ENCODE measurements around the gene IL18R1. TPM values are rescaled to one million over a fixed set of nuclear protein-coding genes. Genes with fewer than 3 reads are reported as not detected.

Gene IL18R1
- total RNA-seq, 4 donors from 2014 or later, result 1.6 to 3.6 (median 2.6) TPM

DNA sequence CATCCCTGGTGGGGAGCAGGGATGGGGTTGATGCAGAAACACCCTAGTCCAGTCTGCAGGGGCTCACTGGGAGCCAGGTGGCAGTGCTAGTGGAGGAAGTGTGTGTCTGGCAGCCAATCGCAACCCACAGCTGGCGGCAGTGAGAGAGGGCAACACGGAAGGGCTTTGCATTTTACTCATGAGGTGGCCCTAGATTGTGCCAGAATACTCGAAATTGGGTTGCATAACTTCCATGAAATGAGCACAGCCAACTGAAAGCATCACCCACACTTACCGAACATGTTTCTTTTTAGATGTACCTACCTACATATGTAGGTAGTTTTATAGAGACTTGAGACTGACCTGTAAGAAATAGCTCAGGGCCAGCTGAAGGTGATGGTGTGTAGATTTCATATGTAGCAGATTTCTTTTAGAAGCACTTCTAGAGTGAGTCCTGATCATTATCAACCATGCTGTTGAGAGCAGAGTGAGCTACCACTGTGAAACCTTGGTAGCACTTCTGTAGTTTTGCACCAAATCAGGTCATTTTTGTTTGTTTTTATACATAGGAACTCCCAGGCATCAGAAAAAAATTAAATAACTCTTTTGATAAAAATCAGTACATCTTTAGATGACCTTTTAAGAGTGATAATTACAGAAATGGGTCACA lies 13.0 kb downstream of the IL18R1 start:
- intact Hi-C loops (cut with DNase I; ENCODE audit: low total_unique reads), result no loop called here
- 87 to 89% methylated on average over 5 of the region's 5 CpGs for WGBS, 2 donors
- TF ChIP-seq POLR2A (IDR thresholded peaks at IDR 0.05), result no peak
- TF ChIP-seq, protein P1, sequence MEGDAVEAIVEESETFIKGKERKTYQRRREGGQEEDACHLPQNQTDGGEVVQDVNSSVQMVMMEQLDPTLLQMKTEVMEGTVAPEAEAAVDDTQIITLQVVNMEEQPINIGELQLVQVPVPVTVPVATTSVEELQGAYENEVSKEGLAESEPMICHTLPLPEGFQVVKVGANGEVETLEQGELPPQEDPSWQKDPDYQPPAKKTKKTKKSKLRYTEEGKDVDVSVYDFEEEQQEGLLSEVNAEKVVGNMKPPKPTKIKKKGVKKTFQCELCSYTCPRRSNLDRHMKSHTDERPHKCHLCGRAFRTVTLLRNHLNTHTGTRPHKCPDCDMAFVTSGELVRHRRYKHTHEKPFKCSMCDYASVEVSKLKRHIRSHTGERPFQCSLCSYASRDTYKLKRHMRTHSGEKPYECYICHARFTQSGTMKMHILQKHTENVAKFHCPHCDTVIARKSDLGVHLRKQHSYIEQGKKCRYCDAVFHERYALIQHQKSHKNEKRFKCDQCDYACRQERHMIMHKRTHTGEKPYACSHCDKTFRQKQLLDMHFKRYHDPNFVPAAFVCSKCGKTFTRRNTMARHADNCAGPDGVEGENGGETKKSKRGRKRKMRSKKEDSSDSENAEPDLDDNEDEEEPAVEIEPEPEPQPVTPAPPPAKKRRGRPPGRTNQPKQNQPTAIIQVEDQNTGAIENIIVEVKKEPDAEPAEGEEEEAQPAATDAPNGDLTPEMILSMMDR (IDR thresholded peaks at IDR 0.05), result no peak
- H3K4me3 ChIP-seq (ENCODE audit: low read depth, poor library complexity, severe bottlenecking), result no peak overlapping the region
- no peak for DNase-seq (ENCODE audit: low spot score in 2 of 2)

DNA sequence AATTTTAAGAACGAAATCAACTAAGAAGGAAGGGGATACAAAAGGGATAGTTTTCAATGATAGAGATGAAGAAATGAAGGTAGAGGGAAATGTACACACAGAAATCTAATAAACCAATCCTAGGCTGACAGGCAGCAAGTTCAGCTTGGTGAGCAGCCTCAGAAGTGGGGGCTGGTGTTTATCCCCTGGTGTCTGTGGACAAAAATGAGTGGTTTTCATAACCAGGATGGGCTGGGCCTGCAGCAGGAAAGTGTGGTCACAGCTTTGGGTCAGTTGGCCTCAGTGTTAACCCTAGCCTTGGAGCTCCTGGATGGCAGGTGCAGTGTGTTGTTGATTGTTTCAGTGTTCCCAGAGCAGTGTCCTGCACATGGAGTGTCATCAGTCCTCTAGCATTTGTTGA lies 14.3 kb downstream of the IL18R1 start:
- intact Hi-C loops (cut with DNase I; ENCODE audit: low total_unique reads), result no loop called here
- TF ChIP-seq, protein P1 (IDR thresholded peaks at IDR 0.05), result no peak
- no peak for TF ChIP-seq POLR2A (IDR thresholded peaks at IDR 0.05)
- H3K4me3 ChIP-seq (ENCODE audit: low read depth, poor library complexity, severe bottlenecking), result no peak overlapping the region
- DNase-seq (ENCODE audit: low spot score in 2 of 2), result no peak
- 94% methylated on average over 1 of the region's 1 CpG for WGBS, 2 donors

DNA sequence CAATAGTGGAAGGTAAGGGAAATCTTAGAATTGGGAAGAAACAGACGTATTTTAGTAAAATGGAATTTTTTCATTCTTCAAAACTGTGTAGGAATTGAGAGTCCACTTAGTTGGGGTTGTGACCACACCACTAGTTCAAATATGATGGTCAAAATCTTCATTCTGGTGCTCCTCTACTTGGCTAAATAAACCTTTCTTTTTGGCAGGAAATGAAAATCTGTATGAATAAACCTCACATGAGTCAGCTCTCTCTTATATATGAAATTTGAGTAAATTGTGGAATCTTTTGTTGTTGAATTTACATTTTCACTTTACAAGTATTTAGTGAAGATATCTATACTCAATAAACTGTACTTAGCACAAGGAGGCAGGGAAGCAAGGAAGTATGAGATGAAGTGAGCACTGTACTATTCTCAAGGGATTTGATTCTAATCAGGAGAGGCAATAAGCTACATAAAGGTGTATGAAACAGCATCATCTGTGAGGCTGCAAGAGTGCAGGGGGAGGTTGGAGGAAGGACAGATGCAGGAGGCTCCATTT lies 20.5 kb downstream of the IL18R1 start:
- no peak for DNase-seq (ENCODE audit: low spot score in 2 of 2)
- H3K4me3 ChIP-seq (ENCODE audit: low read depth, poor library complexity, severe bottlenecking), result no peak overlapping the region
- TF ChIP-seq, protein P1 (IDR thresholded peaks at IDR 0.05), result no peak
- no peak for TF ChIP-seq POLR2A (IDR thresholded peaks at IDR 0.05)
- intact Hi-C loops (cut with DNase I; ENCODE audit: low total_unique reads), result no loop called here
- 79 to 90% methylated on average over 1 of the region's 1 CpG for WGBS, 2 donors

DNA sequence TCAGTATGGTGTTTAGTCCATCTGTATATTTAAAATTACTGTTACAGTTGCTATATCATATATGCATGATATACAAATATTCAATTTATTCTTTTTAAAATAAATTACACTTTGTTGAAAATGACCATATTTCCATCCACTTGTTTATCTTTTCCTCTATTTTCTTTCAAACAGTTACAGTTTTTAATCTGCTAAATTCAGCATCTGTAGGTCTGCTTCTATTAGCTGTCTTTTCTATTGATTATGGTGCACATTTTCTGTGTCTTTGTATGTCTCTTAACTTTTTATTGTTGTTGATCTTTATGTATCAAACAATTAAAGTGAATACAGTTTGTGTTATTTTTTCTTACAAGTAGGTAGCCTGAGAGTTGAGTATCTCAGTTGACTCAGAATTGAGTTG lies 28.1 kb downstream of the IL18R1 start:
- H3K4me3 ChIP-seq (ENCODE audit: low read depth, poor library complexity, severe bottlenecking), result no peak overlapping the region
- DNase-seq (ENCODE audit: low spot score in 2 of 2), result no peak
- intact Hi-C loops (cut with DNase I; ENCODE audit: low total_unique reads), result no loop called here

DNA sequence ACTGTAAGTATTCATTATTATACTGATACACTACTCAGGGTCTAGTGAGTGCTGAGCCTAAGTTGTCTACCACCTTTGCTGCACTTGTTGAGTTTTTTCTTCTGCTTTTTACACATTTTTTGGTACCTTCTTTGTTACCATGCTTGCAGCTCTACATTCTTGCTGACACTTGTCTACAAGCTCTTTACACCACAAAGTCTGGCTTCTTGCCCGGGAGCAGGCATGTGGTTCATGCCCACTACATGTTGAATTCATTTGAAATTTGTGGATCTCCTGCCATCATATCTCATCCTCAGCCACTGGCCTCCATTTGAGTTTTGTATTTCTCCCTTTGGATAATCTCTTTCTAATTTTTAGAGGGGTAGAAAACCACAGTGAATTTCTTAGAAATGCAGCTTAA lies 29.9 kb downstream of the IL18R1 start:
- TF ChIP-seq, protein P1 (IDR thresholded peaks at IDR 0.05), result no peak
- TF ChIP-seq POLR2A (IDR thresholded peaks at IDR 0.05), result no peak
- intact Hi-C loops (cut with DNase I; ENCODE audit: low total_unique reads), result no loop called here
- WGBS, 2 donors, result 41 to 42% methylated on average over 1 of the region's 1 CpG
- no peak overlapping the region for H3K4me3 ChIP-seq (ENCODE audit: low read depth, poor library complexity, severe bottlenecking)
- DNase-seq (ENCODE audit: low spot score in 2 of 2), result no peak

More for the DNA sequence above, 28.1 kb downstream of the IL18R1 start:
- no peak for TF ChIP-seq POLR2A (IDR thresholded peaks at IDR 0.05)
- TF ChIP-seq, protein P1 (IDR thresholded peaks at IDR 0.05), result no peak

DNA sequence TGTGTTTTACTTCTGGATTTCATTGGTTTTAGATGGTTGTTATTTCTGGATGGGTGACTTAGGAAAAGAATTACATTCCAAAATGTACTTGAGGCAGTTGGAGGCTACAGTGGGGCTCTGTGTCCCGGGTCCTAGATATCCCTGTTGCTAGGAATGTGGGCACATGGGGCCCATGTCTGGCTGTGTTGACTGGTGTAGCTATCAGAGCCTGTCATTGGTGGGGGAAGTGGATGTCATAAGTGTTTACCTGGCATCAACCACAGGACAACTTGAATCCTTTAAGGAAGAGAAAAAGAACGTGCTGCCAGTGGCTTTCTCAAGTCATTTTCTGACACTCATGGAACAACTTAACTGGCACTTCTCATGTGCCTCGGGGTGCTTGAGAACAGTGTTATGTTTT lies 30.4 kb downstream of the IL18R1 start:
- no peak overlapping the region for H3K4me3 ChIP-seq (ENCODE audit: low read depth, poor library complexity, severe bottlenecking)
- no peak for TF ChIP-seq POLR2A (IDR thresholded peaks at IDR 0.05)
- TF ChIP-seq, protein P1 (IDR thresholded peaks at IDR 0.05), result no peak
- 68 to 80% methylated on average over 3 of the region's 3 CpGs for WGBS, 2 donors
- no peak for DNase-seq (ENCODE audit: low spot score in 2 of 2)
- intact Hi-C loops (cut with DNase I; ENCODE audit: low total_unique reads), result no loop called here
